Esophagus muscularis mucosa (tissue), 4 donors: ENCODE measurements around the gene MICU1. TPM values are rescaled to one million over a fixed set of nuclear protein-coding genes. Genes with fewer than 3 reads are reported as not detected.
A peak's percentile ranks its signal among the peaks of the same experiment; 100 is the strongest.

Experiments used
- DNase-seq: peaks from one replicate; pipeline ENCODE4 v3.0.0-alpha.2; 2017; ENCODE audit errors: extremely low spot score
- H3K27ac ChIP-seq, 4 donors: fragments of 200-600 bp; sonication (generic); replicated peaks in 1 of 4; 1 replicate in 3 of 4; 2 replicates in 1 of 4; pipeline ENCODE4 v1.5.1; 2016 to 2019; ENCODE audit warnings: mild to moderate bottlenecking in 1 of 4
- H3K27me3 ChIP-seq, 4 donors: fragments of 200-600 bp; sonication (generic); one replicate each; pipeline versions ENCODE4 v1.5.1 to v1.6.0; 2016 to 2019
- H3K36me3 ChIP-seq, 4 donors: fragments of 200-600 bp; sonication (generic); one replicate each; pipeline ENCODE4 v1.5.1; 2016 to 2019
- H3K4me1 ChIP-seq, 4 donors: fragments of 200-600 bp; sonication (generic); one replicate each; pipeline ENCODE4 v1.5.1; 2016 to 2019
- H3K4me3 ChIP-seq, 4 donors: fragments of 200-600 bp; sonication (generic); 1 replicate in 2 of 4; 2 replicates in 2 of 4; pipeline ENCODE4 v1.5.1; 2016 to 2019; ENCODE audit warnings: mild to moderate bottlenecking in 4 of 4, moderate library complexity in 1 of 4
- H3K9me3 ChIP-seq, 4 donors: fragments of 200-600 bp; sonication (generic); 1 replicate in 3 of 4; 2 replicates in 1 of 4; pipeline ENCODE4 v1.5.1; 2016 to 2019
- EP300 ChIP-seq: sonication (generic); formaldehyde crosslinking; IDR thresholded peaks from one replicate; pipeline ENCODE4 v1.6.1; 2017; ENCODE audit warnings: antibody characterized with exemption
- POLR2A ChIP-seq: fragments of 450-650 bp; IDR thresholded peaks from one replicate; pipeline ENCODE4 v1.6.1; 2017; ENCODE audit warnings: antibody characterized with exemption, moderate library complexity, mild to moderate bottlenecking, low read depth
- POLR2AphosphoS5 ChIP-seq, 2 donors: sonication (generic); formaldehyde crosslinking; IDR thresholded peaks; one replicate each; pipeline ENCODE4 v1.6.1; 2017; ENCODE audit warnings: antibody characterized with exemption in 2 of 2
- WGBS: methylation state at CpG from one replicate; pipeline ENCODE4 v1.1.5; 2018; 5-methylcytosine and 5-hydroxymethylcytosine counted together
- intact Hi-C: fragments of 100-400 bp; cut with DNase I; formaldehyde crosslinking; loops from one replicate; pipeline ENCODE4 v1.15.1; 2023
- total RNA-seq, 4 donors: library from RNA; depleted of rRNA; stranded (reverse); fragments of >200 nt; gene quantifications; one replicate each; pipeline versions ENCODE4 v1.1.0 to v1.2.1, GENCODE V29; 2016
- TF ChIP-seq, protein P1 (sequence below), 3 experiments: fragments of 200-600 bp in 2 of 3; fragments of 450-650 bp in 1 of 3; sonication (generic) in 2 of 3; IDR thresholded peaks; one replicate each; pipeline ENCODE4 v1.5.1; 2017 to 2019; ENCODE audit warnings: antibody characterized with exemption in 3 of 3, mild to moderate bottlenecking in 2 of 3, moderate library complexity in 1 of 3

MICU1 gene
- total RNA-seq, 4 donors from 2014 or later = 31.6 to 39.7 (median 35.0) TPM

DNA sequence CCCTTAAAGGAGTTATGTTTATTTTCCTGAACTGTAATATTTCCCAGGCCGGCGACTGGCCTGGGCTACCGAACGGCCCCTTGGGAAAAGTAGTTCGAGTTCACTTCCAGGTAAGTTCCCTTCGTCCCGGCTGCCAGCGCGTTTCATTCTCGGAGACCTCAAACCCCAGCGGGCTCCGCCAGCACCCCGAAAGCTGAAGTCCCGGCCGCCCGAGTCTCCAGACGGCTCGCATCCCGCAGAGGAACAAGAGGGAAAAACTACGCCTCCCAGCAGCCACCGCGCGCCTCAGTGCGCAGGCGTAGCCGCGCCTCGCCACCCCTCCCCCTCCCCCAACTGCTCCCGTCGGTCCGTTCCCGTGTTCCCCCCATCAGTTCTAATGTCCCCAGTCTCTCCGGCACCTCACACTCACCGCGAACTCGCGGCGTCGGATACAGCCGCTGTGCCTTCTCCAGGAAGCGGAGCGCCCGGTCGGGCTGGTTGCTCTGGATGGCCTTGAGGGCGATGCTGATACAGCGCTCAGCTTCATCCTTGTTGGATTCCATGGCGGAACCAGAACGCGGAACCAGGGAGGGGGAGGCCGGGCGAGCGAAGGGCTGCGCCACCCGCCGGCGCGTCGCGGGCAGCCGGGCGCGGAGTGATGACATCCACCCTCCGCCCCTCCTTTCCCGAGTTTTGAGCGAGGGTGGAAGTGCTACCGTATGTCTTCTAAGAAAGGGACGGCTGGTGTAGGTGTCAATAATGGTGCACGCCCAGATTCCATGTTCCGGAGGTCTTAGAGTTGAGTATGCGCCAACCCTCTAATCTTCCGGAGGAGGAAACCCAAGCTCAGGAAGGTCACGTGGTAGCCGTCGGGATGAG is 271.3 kb downstream of the MICU1 start, which contains the start of gene DNAJB12:
Gene DNAJB12, minus strand, starts transcription at position 564 of the 858 bp plus-strand sequence. Its CDS starts 22 bp downstream, at position 542.
- peak within 1 kb of the TSS; percentile 66 to 92 (median 77) for H3K4me3 ChIP-seq
- WGBS = 0% methylated on average over 45 of the region's 74 CpGs
- H3K27me3 ChIP-seq = no peaks in the 10 kb centered on the region
- peaks cover 27 to 47% (median 39%) of the 10 kb centered on the region in 4 donors for H3K4me1 ChIP-seq
- no peaks in the 10 kb centered on the region for H3K9me3 ChIP-seq
- peaks cover 0 to 31% (median 16%) of the 10 kb centered on the region in 4 donors for H3K36me3 ChIP-seq
- intact Hi-C loops = no loop called here
- peak; percentile 97 for DNase-seq
- H3K27ac ChIP-seq = peak within 1 kb of the TSS; percentile 92 to 98 (median 96)
- TF ChIP-seq EP300 = no peak
- peak; percentile 82 to 93 for TF ChIP-seq POLR2AphosphoS5 (IDR thresholded peaks at IDR 0.05)
- TF ChIP-seq, protein P1, sequence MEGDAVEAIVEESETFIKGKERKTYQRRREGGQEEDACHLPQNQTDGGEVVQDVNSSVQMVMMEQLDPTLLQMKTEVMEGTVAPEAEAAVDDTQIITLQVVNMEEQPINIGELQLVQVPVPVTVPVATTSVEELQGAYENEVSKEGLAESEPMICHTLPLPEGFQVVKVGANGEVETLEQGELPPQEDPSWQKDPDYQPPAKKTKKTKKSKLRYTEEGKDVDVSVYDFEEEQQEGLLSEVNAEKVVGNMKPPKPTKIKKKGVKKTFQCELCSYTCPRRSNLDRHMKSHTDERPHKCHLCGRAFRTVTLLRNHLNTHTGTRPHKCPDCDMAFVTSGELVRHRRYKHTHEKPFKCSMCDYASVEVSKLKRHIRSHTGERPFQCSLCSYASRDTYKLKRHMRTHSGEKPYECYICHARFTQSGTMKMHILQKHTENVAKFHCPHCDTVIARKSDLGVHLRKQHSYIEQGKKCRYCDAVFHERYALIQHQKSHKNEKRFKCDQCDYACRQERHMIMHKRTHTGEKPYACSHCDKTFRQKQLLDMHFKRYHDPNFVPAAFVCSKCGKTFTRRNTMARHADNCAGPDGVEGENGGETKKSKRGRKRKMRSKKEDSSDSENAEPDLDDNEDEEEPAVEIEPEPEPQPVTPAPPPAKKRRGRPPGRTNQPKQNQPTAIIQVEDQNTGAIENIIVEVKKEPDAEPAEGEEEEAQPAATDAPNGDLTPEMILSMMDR (IDR thresholded peaks at IDR 0.05) = peak in 1 of 3 experiments; percentile 6
- peak; percentile 46 for TF ChIP-seq POLR2A

DNA sequence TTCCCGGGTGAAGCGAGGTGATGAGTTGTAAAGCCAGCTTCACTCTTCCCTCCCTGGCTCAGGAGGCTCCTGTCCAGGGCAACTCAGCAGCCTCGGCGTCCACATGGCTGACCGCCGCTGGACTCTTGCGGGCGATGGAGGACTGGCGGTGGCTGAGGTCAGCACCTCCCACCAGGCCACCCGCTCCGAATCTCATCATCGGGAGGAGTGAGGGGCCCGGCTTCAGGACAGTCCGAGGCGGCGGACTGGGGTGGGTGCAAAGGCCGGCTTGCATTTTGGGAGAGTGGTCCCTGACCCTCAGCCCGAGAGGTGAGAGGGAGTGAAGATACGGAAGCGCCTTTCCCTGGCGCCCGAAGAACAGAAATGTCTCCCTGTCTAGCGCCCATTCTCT is 271.9 kb downstream of the MICU1 start:
- H3K36me3 ChIP-seq = peaks cover 0 to 38% (median 17%) of the 10 kb centered on the region in 4 donors
- H3K27ac ChIP-seq = peak overlapping the region; percentile 92 to 98 (median 96)
- peak overlapping the region; percentile 66 to 92 (median 77) for H3K4me3 ChIP-seq
- H3K27me3 ChIP-seq = no peaks in the 10 kb centered on the region
- WGBS = under 1% methylated on average over 23 of the region's 23 CpGs
- DNase-seq = no peak
- no peak for TF ChIP-seq POLR2A
- no peaks in the 10 kb centered on the region for H3K9me3 ChIP-seq
- intact Hi-C loops = no loop called here
- peaks cover 27 to 52% (median 41%) of the 10 kb centered on the region in 4 donors for H3K4me1 ChIP-seq

DNA sequence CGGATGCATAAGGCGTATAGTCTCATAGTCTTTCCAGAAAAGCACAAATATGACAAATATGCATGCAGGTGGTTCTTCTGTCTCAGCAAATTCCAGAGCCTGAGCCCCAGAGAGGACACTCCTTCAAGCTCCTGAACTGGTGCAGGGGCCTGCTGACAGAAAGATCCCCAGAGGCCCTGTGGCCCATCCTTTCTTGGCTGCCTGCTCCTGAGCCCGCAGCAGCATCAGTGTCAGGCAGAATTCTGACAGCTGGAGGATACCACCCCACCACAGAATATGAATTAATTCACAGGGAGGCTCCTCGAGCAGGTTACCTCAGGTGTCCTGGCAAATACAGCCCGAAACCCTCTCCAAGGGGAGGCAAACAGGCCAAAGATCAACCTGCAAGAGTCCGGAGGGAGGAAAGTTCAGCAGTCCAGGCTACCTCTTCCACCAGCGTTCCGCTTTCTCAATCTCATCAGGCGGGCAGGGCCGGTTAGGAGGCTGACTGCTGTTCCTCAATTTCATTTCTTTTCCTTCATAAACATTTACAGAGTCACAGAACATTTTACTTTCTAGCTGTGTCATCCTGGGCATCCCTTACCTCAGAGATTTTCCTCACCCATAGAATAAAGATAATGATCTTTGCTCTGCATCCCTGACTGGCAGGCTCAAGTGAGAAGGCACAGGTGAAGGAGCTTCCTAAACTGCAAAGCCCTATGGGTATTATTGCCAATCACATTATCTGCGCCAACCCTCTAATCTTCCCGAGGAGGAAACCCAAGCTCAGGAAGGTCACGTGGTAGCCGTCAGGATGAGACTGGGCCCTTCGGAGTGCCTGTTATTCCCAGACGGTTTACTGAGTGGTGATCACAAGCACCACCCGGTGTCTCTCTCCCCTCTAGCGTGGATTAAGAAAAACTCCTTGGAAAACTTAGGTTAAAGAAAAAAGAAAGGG is 272.6 kb downstream of the MICU1 start:
- H3K4me1 ChIP-seq = peaks cover 27 to 56% (median 41%) of the 10 kb centered on the region in 4 donors
- TF ChIP-seq EP300 = no peak
- TF ChIP-seq POLR2A = no peak
- 46% methylated on average over 18 of the region's 18 CpGs for WGBS
- no peaks in the 10 kb centered on the region for H3K27me3 ChIP-seq
- peak overlapping the region; percentile 66 to 92 (median 77) for H3K4me3 ChIP-seq
- intact Hi-C loops = no loop called here
- peak overlapping the region; percentile 92 to 98 (median 96) for H3K27ac ChIP-seq
- H3K9me3 ChIP-seq = no peaks in the 10 kb centered on the region
- peaks cover 0 to 44% (median 24%) of the 10 kb centered on the region in 4 donors for H3K36me3 ChIP-seq
- DNase-seq = no peak

DNA sequence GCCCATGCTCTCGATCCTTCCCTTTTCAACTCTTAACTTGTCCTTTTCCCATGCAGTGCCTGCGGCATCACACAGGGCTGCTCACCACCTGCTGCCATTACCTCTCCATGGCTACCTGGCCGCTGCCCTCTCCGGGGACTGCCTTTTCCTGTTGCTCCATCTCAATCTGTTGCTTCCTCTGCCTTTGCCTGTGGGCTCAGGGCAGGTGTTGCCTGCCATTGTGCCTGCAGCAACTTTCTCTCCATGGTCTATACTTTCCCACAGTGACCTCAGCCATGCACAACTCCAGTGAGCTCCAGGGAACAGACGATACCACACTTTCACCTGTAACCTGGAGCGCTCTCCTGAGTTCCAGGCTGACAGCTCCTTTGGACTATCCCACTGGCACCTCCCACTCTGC is 274.4 kb downstream of the MICU1 start:
- intact Hi-C loops = no loop called here
- WGBS = 89% methylated on average over 6 of the region's 6 CpGs
- peaks cover 0 to 59% (median 37%) of the 10 kb centered on the region in 4 donors for H3K36me3 ChIP-seq

DNA sequence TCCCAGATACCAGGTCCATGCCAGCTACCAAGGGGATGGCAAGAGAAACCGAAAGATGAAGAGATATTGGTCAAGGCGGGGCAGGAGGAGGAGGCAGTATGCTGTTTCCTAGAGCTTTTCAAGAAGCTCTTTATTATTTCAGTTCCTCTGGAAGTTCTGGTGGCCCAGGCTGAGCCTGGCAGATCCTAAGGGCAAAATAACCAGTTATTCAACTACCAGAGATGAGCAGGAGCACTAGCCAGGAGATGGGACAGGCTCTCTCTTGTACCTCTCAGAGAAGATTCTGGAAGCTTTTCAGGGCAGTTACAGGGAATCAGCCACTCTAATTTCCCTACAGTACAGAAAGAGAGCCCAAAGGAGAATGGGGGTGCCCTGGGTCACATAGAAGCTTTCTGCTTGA is 276.4 kb downstream of the MICU1 start:
- H3K4me1 ChIP-seq = peaks cover 27 to 59% (median 40%) of the 10 kb centered on the region in 4 donors
- 97% methylated on average over 2 of the region's 2 CpGs for WGBS

More for the DNA sequence above, 274.4 kb downstream of the MICU1 start:
- Histone ChIP-seq H3K27ac (no peak overlapping the region), H3K27me3 (no peaks in the 10 kb centered on the region), H3K4me1 (peaks cover 27 to 58% (median 41%) of the 10 kb centered on the region in 4 donors), H3K4me3 (no peak overlapping the region), H3K9me3 (no peaks in the 10 kb centered on the region)
- TF ChIP-seq, protein P1 (IDR thresholded peaks at IDR 0.05) = no peak
- no peak for TF ChIP-seq POLR2A
- no peak for DNase-seq

More for the DNA sequence above, 276.4 kb downstream of the MICU1 start:
- H3K27me3 ChIP-seq = no peaks in the 10 kb centered on the region
- no peak for TF ChIP-seq EP300
- TF ChIP-seq POLR2AphosphoS5 (IDR thresholded peaks at IDR 0.05) = no peak
- TF ChIP-seq, protein P1 (IDR thresholded peaks at IDR 0.05) = no peak
- TF ChIP-seq POLR2A = no peak
- DNase-seq = no peak
- peaks cover 4 to 66% (median 42%) of the 10 kb centered on the region in 4 donors for H3K36me3 ChIP-seq
- intact Hi-C loops = no loop called here
- no peaks in the 10 kb centered on the region for H3K9me3 ChIP-seq
- H3K27ac ChIP-seq = no peak overlapping the region
- no peak overlapping the region for H3K4me3 ChIP-seq
